ENCODE measurements around the gene MACROD1.
A peak's percentile ranks its signal among the peaks of the same experiment; 100 is the strongest.

Gene MACROD1

GRCh38 chr11:64165842-64166635, at the start of gene MACROD1:
TSS of gene MACROD1 (minus strand) at chr11:64166113. CDS start at chr11:64165994, 119 bp downstream.
- H3K27ac ChIP-seq: peak within 1 kb of the TSS; percentile 20 to 89 (median 83)
- peak within 1 kb of the TSS; percentile 55 to 85 (median 63) for H3K4me3 ChIP-seq

GRCh38 chr11:64211181-64211872, 45.4 kb upstream of the MACROD1 start:
- H3K27ac ChIP-seq: no peak overlapping the region
- H3K4me3 ChIP-seq: no peak overlapping the region

GRCh38 chr11:64210301-64211020, 44.5 kb upstream of the MACROD1 start:
- Histone ChIP-seq H3K4me3 (no peak overlapping the region), H3K27ac (peak overlapping the region in 1 of 21 experiments; percentile 37)

- Histone ChIP-seq H3K4me3 (no peak overlapping the region), H3K27ac (peak overlapping the region in 2 of 21 experiments; percentile 47 to 94)
Measured at GRCh38 chr11:64209563-64209843, 43.6 kb upstream of the MACROD1 start.

GRCh38 chr11:64208796-64209562, 43.1 kb upstream of the MACROD1 start:
- Histone ChIP-seq H3K27ac (peak overlapping the region in 13 of 21 experiments; percentile 73 to 97 (median 89)), H3K4me3 (peak overlapping the region in 1 of 7 experiments; percentile 54)

- Histone ChIP-seq H3K27ac (peak overlapping the region; percentile 31 to 97 (median 87)), H3K4me3 (peak overlapping the region; percentile 33 to 54 (median 39))
Measured at GRCh38 chr11:64208086-64208795, 42.3 kb upstream of the MACROD1 start.

- H3K4me3 ChIP-seq: peak overlapping the region; percentile 33 to 54 (median 39)
- H3K27ac ChIP-seq: peak overlapping the region; percentile 31 to 97 (median 87)
Measured at GRCh38 chr11:64207256-64208085, 41.6 kb upstream of the MACROD1 start.

- peak within 1 kb of the TSS; percentile 33 to 54 (median 39) for H3K4me3 ChIP-seq
- peak within 1 kb of the TSS in 20 of 21 experiments; percentile 58 to 97 (median 88) for H3K27ac ChIP-seq
Measured at GRCh38 chr11:64206457-64207255, 40.7 kb upstream of the MACROD1 start, which contains the start of gene FERMT3. TSS of gene FERMT3 (plus strand) at chr11:64206721. CDS start at chr11:64207365, 644 bp downstream.

GRCh38 chr11:64204464-64204989, 38.6 kb upstream of the MACROD1 start:
- Histone ChIP-seq H3K27ac (peak overlapping the region in 8 of 21 experiments; percentile 43 to 97 (median 88)), H3K4me3 (no peak overlapping the region)

- H3K27ac ChIP-seq: peak overlapping the region in 1 of 21 experiments; percentile 43
- no peak overlapping the region for H3K4me3 ChIP-seq
Measured at GRCh38 chr11:64204080-64204440, 38.1 kb upstream of the MACROD1 start.

- Histone ChIP-seq H3K27ac (peak overlapping the region in 1 of 21 experiments; percentile 43), H3K4me3 (no peak overlapping the region)
Measured at GRCh38 chr11:64203421-64204079, 37.6 kb upstream of the MACROD1 start.

- Histone ChIP-seq H3K4me3 (no peak overlapping the region), H3K27ac (no peak overlapping the region)
Measured at GRCh38 chr11:64202992-64203391, 37.1 kb upstream of the MACROD1 start.

- H3K4me3 ChIP-seq: no peak overlapping the region
- no peak overlapping the region for H3K27ac ChIP-seq
Measured at GRCh38 chr11:64201543-64201942, 35.6 kb upstream of the MACROD1 start.

GRCh38 chr11:64198511-64198910, 32.6 kb upstream of the MACROD1 start:
- Histone ChIP-seq H3K4me3 (no peak overlapping the region), H3K27ac (no peak overlapping the region)

GRCh38 chr11:64196626-64197025, 30.7 kb upstream of the MACROD1 start:
- no peak overlapping the region for H3K27ac ChIP-seq
- H3K4me3 ChIP-seq: no peak overlapping the region

GRCh38 chr11:64192434-64192833, 26.5 kb upstream of the MACROD1 start:
- H3K4me3 ChIP-seq: no peak overlapping the region
- H3K27ac ChIP-seq: no peak overlapping the region

Measured in skin epidermis (tissue), 12 donors.